SKM-1 treated with dmso at 0.1 percent for 144 hours (cell line): ENCODE measurements around the gene TMEM185A.
"Not testable (repeated sequence)": the region's sequence is repeated elsewhere in the genome, so short reads cannot be mapped to it uniquely, and the experiment has no call there.

Experiments
- DNase-seq: peaks from one replicate; lab custom pipeline; 2025; ENCODE audit not compliant: unreplicated experiment; lab: John Stamatoyannopoulos, UW

Gene TMEM185A

DNA sequence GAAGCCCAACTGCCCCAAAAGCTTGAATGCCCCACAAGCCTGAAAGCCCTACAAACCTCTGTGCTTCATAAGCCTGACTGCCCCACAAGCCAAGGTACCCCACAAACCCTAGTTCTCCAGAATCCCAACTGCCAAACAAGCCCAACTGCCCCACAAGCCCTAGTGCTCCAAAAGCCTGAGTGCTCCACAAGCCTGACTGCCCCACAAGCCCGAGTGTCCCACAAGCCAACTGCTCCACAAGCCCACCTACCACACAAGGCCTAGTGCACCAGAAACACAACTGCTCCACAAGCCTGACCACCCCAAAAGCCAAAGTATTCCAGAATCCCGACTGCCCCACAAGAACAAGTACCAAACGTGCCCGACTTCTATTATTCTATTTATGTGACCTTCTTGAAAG lies 68.2 kb downstream of the TMEM185A start:
- no peak for DNase-seq

DNA sequence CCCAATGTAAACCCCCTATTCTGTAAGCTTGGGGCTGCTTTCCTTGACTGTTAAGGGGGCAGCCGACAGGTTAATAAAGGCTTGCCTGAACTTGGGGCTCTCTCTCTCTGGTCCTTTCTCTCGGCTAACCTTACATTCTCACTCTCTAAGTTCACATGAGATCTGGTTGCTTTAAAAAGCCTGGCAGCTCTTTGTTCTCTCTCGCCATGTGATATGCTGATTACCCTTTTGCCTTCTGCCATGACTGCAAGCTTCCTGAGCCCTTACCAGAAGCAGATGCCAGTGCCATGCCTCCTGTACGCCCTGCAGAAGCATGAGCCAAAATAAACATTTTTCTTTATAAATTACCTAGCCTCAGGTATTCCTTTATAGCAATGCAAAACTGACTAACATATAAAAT lies 76.3 kb downstream of the TMEM185A start:
- DNase-seq = not testable (repeated sequence)

DNA sequence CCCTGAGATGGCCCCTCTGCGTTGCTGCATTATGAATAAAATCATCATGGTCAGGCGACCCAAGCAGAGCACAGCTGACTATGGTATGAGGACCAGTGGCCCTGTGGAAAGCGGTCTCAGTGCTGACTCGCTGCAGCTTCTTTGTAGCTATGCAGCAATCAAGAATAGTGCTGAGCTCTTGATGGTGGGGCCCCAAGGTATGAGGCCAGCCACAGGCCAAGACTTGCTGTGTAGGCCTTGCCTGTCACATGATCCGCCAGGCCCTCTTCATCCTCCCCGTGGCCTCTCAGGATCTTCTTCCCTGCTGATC lies 79.7 kb downstream of the TMEM185A start:
- not testable (repeated sequence) for DNase-seq

DNA sequence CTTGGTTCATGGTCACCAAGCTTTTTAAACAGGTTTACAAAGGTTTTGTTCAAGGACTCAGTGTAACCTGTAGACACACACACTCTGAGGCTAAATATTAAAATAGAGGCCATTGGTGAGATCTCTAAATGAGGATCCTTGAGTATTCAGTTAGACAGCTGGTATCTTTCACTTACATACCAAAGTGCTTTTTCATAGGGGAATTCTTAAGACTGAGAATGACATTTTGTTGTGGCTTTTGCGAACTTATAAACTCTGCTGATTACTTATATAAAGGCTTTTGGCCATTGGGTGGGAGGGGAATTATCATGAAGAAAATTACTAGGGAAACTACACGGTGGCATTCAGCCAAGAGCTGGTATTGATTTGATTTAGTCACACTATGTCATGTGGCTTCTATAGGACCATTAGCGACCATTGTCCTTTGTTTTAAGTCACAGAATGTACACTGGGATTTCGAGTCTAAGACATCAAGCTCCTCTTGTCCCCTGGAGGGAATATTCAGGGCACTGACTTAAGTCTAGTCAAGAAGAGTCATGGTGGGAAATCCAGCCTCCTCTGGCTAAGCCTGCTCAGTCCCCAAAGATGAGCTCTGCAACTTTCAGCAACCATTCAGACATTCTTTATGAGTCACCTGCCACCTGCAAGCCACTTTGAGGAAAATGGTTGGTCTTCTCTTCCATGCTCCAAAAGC lies 80.2 kb downstream of the TMEM185A start:
- DNase-seq = not testable (repeated sequence)

DNA sequence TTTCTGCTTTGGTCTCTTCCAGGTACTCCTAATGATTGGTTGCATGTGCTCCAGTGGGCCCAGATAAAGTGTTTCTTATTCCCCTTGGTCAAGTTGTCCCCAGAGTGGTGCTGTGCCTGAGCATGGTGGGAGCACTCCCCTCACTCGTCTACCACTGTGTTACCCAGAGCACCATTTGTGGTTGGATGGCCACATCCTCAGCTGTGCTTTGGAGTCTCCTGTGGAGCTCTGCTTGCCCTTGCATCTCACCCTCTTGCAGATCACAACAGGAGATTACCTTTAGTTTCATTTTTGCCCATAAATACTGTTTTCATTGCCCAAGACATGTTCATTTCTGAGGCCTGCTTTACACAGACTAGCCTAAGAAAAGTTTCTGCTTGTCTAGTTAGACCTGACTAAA lies 81.1 kb downstream of the TMEM185A start:
- DNase-seq = not testable (repeated sequence)

DNA sequence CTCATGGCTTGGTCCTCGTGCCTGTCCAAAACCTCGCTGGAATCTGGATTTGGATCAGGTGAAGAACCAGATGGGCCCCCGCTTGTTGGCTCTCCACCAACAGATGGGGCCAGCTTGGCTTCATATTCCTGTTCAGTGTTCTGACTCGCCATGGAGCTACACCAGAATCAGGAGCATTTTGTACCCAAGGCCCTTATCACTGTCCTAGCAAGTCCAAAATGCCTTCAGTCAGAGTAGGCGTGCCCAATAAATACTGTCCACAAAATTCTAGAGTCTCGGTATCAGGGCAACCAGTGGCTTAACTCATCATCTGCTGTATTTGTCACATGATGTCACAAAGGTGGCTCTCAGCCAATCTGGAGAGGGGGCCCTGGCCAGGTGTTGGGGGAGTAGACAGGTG lies 81.9 kb downstream of the TMEM185A start, which contains the start of gene HSFX3:
TSS of gene HSFX3 (minus strand) at position 224 of the 400 bp plus-strand sequence. CDS start at position 152, 72 bp downstream.
- not testable (repeated sequence) for DNase-seq

DNA sequence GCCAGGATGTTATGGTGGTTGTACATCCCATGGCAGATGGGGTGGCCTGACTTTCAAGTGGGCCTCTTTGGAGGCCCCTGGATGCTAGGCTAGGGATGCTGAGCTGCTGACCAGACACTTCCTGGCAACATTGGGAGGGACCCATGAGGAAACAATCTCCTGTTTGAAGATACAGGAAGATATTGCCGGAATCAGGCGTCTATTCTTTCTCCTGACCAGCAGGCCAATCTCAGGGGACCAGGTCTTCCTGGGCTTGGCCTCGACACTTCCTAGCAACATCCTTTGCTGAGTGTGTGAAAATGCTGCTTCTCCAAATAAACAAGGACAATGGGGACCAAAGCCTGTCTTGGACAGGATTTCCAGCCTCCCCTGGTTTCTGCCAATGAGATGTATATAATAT lies 83.8 kb downstream of the TMEM185A start:
- DNase-seq = not testable (repeated sequence)

DNA sequence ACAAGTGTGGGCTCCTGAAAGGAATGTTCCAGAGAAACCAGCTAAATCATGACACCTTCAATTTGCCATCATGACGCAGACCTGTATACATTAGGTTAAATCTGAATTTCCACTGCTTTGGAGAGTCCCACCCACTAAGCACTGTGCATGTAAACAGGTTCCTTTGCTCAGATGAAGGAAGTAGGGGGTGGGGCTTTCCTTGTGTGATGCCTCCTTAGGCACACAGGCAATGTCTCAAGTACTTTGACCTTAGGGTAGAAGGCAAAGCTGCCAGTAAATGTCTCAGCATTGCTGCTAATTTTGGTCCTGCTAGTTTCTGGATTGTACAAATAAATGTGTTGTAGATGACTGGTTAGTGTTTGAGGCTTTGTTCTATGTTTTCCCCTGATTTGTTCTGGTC lies 84.6 kb downstream of the TMEM185A start:
- not testable (repeated sequence) for DNase-seq
